ENCODE measurements around the gene CTDSPL.

- TF ChIP-seq GLIS1 (tag by site-specific recombination; IDR thresholded peaks at IDR 0.05) (no peak), ZBTB8A (tag by site-specific recombination; IDR thresholded peaks at IDR 0.05) (no peak)
These were observed 82.7 kb downstream of the CTDSPL start for GRCh38 chr3:37944391-37944842.
